ENCODE measurements around the gene INSIG1.

The INSIG1 gene

GRCh38 chr7:155316427-155317113, 18.9 kb downstream of the INSIG1 start:
- Histone ChIP-seq H3K9ac (ENCODE audit: low read length in 2 of 2) (no peak overlapping the region), H3K4me1 (ENCODE audit: control insufficient read depth, insufficient read depth, low read length) (no peaks in the 10 kb centered on the region), H3K4me3 (ENCODE audit: low read length in 2 of 2) (no peak overlapping the region), H3K9me3 (ENCODE audit: control insufficient read depth in 2 of 2, low read length in 2 of 2) (no peaks in the 10 kb centered on the region), H3K27ac (ENCODE audit: low read length) (no peak overlapping the region), H3K36me3 (ENCODE audit: control insufficient read depth in 2 of 2, insufficient read depth in 2 of 2, low read length in 2 of 2) (no peaks in the 10 kb centered on the region), H3K27me3 (ENCODE audit: control insufficient read depth in 1 of 2, insufficient read depth in 2 of 2, low read length in 2 of 2) (no peaks in the 10 kb centered on the region)

GRCh38 chr7:155317114-155317434, 19.4 kb downstream of the INSIG1 start:
- no peak overlapping the region for H3K4me3 ChIP-seq (ENCODE audit: low read length in 2 of 2)
- H3K27me3 ChIP-seq (ENCODE audit: control insufficient read depth in 1 of 2, insufficient read depth in 2 of 2, low read length in 2 of 2): no peaks in the 10 kb centered on the region
- H3K27ac ChIP-seq (ENCODE audit: low read length): no peak overlapping the region
- no peak overlapping the region for H3K9ac ChIP-seq (ENCODE audit: low read length in 2 of 2)
- no peaks in the 10 kb centered on the region for H3K9me3 ChIP-seq (ENCODE audit: control insufficient read depth in 2 of 2, low read length in 2 of 2)
- no peaks in the 10 kb centered on the region for H3K36me3 ChIP-seq (ENCODE audit: control insufficient read depth in 2 of 2, insufficient read depth in 2 of 2, low read length in 2 of 2)
- no peaks in the 10 kb centered on the region for H3K4me1 ChIP-seq (ENCODE audit: control insufficient read depth, insufficient read depth, low read length)

DNA sequence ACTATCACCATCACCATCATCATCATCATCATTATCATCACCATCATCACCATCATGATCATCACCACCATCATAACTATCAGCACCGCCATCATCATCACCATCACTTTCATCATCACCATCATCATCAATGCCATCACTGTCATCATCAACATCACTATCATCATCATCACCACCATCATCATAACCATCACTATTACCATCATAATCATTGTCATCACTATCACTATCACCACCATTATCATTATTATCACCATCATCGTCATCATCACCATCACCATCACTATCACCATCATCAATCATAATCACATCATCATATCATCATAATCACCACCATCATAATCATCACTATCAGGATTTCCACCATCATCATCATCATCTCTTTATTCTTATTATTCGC, 20.6 kb downstream of the INSIG1 start:
- H3K4me1 ChIP-seq (ENCODE audit: control insufficient read depth, insufficient read depth, low read length): no peaks in the 10 kb centered on the region
- H3K27me3 ChIP-seq (ENCODE audit: control insufficient read depth in 1 of 2, insufficient read depth in 2 of 2, low read length in 2 of 2): peaks cover 3 to 4% of the 10 kb centered on the region in 2 donors

GRCh38 chr7:155322530-155322929, 24.9 kb downstream of the INSIG1 start:
- Histone ChIP-seq H3K9me3 (ENCODE audit: control insufficient read depth in 2 of 2, low read length in 2 of 2) (no peaks in the 10 kb centered on the region), H3K27ac (ENCODE audit: low read length) (no peak overlapping the region), H3K36me3 (ENCODE audit: control insufficient read depth in 2 of 2, insufficient read depth in 2 of 2, low read length in 2 of 2) (no peaks in the 10 kb centered on the region), H3K4me3 (ENCODE audit: low read length in 2 of 2) (no peak overlapping the region), H3K4me1 (ENCODE audit: control insufficient read depth, insufficient read depth, low read length) (no peaks in the 10 kb centered on the region), H3K27me3 (ENCODE audit: control insufficient read depth in 1 of 2, insufficient read depth in 2 of 2, low read length in 2 of 2) (peaks cover 13 to 18% of the 10 kb centered on the region in 2 donors), H3K9ac (ENCODE audit: low read length in 2 of 2) (no peak overlapping the region)

More for the DNA sequence above, 20.6 kb downstream of the INSIG1 start:
- Histone ChIP-seq H3K4me3 (ENCODE audit: low read length in 2 of 2) (no peak overlapping the region), H3K27ac (ENCODE audit: low read length) (no peak overlapping the region), H3K36me3 (ENCODE audit: control insufficient read depth in 2 of 2, insufficient read depth in 2 of 2, low read length in 2 of 2) (no peaks in the 10 kb centered on the region), H3K9me3 (ENCODE audit: control insufficient read depth in 2 of 2, low read length in 2 of 2) (no peaks in the 10 kb centered on the region), H3K9ac (ENCODE audit: low read length in 2 of 2) (no peak overlapping the region)

DNA sequence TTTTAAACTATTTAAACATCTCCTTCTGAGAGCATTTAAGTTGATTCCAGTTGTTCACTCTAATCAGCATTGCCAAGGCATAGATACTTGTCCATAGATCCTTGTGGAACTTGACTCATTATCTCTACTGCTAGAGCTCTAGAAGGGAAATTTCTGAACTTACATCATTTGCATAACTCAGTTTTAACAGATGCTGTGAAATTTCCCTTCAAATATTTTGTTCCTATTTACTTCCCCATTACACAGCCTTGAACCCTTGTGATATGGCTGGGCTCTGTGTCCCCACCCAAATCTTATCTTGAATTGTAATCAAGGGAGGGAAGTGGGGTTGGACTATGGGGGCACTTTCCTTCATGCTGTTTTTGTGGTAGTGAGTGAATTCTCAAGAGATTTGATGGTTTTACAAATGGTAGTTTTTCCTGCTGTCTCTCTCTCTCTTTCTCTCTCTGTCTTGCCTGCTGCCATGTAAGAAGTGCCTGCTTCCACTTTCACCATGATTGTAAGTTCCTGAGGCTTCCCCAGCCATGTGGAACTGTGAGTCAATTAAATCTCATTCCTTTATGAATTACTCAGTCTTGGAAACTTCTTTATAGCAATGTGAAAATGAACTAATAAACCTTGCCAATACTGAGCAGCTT, 25.4 kb downstream of the INSIG1 start:
- Histone ChIP-seq H3K36me3 (ENCODE audit: control insufficient read depth in 2 of 2, insufficient read depth in 2 of 2, low read length in 2 of 2) (no peaks in the 10 kb centered on the region), H3K9ac (ENCODE audit: low read length in 2 of 2) (no peak overlapping the region), H3K4me1 (ENCODE audit: control insufficient read depth, insufficient read depth, low read length) (no peaks in the 10 kb centered on the region), H3K27me3 (ENCODE audit: control insufficient read depth in 1 of 2, insufficient read depth in 2 of 2, low read length in 2 of 2) (peaks cover 19 to 23% of the 10 kb centered on the region in 2 donors), H3K27ac (ENCODE audit: low read length) (no peak overlapping the region), H3K4me3 (ENCODE audit: low read length in 2 of 2) (no peak overlapping the region), H3K9me3 (ENCODE audit: control insufficient read depth in 2 of 2, low read length in 2 of 2) (no peaks in the 10 kb centered on the region)

DNA sequence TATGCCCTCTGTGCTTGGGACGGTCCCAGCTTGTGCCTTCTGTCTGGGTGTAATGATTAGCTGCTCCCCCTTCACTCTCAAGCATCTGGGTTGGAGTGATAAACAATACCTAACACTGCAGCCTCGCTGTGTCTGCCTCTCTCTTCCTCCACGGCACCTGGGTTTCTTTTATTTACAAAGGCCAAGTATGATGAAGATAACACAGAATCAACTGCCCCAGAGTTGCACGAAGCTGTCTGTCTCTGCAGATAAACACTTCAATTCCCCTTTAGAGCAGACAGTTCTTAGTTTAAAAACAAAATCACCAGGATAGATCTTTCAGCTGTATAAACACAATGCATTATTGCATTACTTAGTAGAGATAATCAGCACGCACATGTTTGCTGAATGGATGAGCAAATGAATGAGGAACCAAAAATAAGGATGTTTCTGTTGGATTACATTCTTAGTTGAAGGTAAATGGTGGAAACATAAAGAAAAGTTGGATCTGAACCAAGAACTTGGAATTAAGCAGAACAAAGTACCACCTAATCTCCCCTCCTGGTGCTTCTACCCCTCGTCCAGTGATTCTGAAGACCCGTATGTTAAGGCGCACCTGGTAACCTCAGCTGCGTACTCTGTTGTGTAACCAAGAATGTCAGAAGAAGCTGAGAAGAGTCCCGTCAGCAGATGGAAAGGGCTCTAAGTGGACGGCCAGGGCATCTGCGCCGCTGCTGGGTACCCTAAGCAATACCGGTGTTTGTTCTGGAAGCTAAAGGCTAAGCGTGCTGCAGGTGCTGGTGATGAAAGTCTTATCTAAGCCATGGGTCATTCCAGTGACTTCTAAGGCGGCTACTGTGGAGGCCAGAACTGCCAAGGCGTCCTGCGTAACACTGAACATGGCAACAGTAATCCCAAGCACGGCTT, 26.6 kb downstream of the INSIG1 start:
- peaks cover 19 to 23% of the 10 kb centered on the region in 2 donors for H3K27me3 ChIP-seq (ENCODE audit: control insufficient read depth in 1 of 2, insufficient read depth in 2 of 2, low read length in 2 of 2)
- no peaks in the 10 kb centered on the region for H3K4me1 ChIP-seq (ENCODE audit: control insufficient read depth, insufficient read depth, low read length)
- no peak overlapping the region for H3K4me3 ChIP-seq (ENCODE audit: low read length in 2 of 2)
- no peak overlapping the region for H3K27ac ChIP-seq (ENCODE audit: low read length)
- no peaks in the 10 kb centered on the region for H3K9me3 ChIP-seq (ENCODE audit: control insufficient read depth in 2 of 2, low read length in 2 of 2)
- H3K9ac ChIP-seq (ENCODE audit: low read length in 2 of 2): no peak overlapping the region
- H3K36me3 ChIP-seq (ENCODE audit: control insufficient read depth in 2 of 2, insufficient read depth in 2 of 2, low read length in 2 of 2): no peaks in the 10 kb centered on the region

DNA sequence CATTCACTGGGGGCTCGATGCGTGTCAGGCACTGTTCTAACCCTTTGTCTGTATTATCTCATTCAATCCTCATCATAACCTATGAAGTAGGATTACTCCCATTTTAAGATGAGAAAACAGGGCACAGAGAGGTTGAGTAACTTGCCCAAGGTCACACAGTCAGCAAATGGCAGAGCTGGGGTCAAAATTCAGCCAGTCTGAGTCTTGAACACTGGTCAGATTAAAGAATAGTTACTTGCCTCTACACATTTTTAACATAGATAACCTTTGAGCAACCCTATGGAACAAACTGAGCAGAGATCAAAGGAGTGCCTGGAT, 27.2 kb downstream of the INSIG1 start:
- Histone ChIP-seq H3K9me3 (ENCODE audit: control insufficient read depth in 2 of 2, low read length in 2 of 2) (no peaks in the 10 kb centered on the region), H3K4me3 (ENCODE audit: low read length in 2 of 2) (no peak overlapping the region), H3K27me3 (ENCODE audit: control insufficient read depth in 1 of 2, insufficient read depth in 2 of 2, low read length in 2 of 2) (peaks cover 19 to 23% of the 10 kb centered on the region in 2 donors), H3K4me1 (ENCODE audit: control insufficient read depth, insufficient read depth, low read length) (no peaks in the 10 kb centered on the region), H3K27ac (ENCODE audit: low read length) (no peak overlapping the region), H3K36me3 (ENCODE audit: control insufficient read depth in 2 of 2, insufficient read depth in 2 of 2, low read length in 2 of 2) (no peaks in the 10 kb centered on the region), H3K9ac (ENCODE audit: low read length in 2 of 2) (no peak overlapping the region)

DNA sequence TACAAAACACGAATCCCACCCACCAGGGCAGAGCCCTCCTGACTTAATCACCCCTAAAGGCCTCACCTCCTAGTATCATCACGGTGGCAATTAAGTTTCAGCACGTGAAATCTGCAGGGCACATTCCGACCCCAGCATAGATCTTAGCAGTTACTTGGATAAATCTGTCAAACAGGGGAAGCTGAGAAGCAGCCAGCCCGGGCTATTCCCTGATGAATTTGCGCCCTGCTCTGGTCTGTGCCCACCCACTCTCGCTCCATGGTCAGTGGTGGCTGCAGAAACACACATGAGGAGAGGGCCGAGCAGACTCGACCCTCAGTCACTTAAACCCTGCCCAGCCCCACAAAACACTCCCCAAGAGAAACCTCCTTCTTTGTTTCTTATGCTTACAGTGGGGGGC, 28.7 kb downstream of the INSIG1 start:
- H3K9me3 ChIP-seq (ENCODE audit: control insufficient read depth in 2 of 2, low read length in 2 of 2): no peaks in the 10 kb centered on the region
- no peaks in the 10 kb centered on the region for H3K36me3 ChIP-seq (ENCODE audit: control insufficient read depth in 2 of 2, insufficient read depth in 2 of 2, low read length in 2 of 2)
- no peaks in the 10 kb centered on the region for H3K4me1 ChIP-seq (ENCODE audit: control insufficient read depth, insufficient read depth, low read length)
- H3K27me3 ChIP-seq (ENCODE audit: control insufficient read depth in 1 of 2, insufficient read depth in 2 of 2, low read length in 2 of 2): peaks cover 19 to 23% of the 10 kb centered on the region in 2 donors
- H3K9ac ChIP-seq (ENCODE audit: low read length in 2 of 2): no peak overlapping the region
- H3K27ac ChIP-seq (ENCODE audit: low read length): no peak overlapping the region
- no peak overlapping the region for H3K4me3 ChIP-seq (ENCODE audit: low read length in 2 of 2)

GRCh38 chr7:155327590-155328320, 30.1 kb downstream of the INSIG1 start:
- H3K27ac ChIP-seq (ENCODE audit: low read length): no peak overlapping the region
- H3K9me3 ChIP-seq (ENCODE audit: control insufficient read depth in 2 of 2, low read length in 2 of 2): no peaks in the 10 kb centered on the region
- H3K4me3 ChIP-seq (ENCODE audit: low read length in 2 of 2): no peak overlapping the region
- H3K27me3 ChIP-seq (ENCODE audit: control insufficient read depth in 1 of 2, insufficient read depth in 2 of 2, low read length in 2 of 2): peaks cover 19 to 23% of the 10 kb centered on the region in 2 donors
- no peaks in the 10 kb centered on the region for H3K36me3 ChIP-seq (ENCODE audit: control insufficient read depth in 2 of 2, insufficient read depth in 2 of 2, low read length in 2 of 2)
- no peak overlapping the region for H3K9ac ChIP-seq (ENCODE audit: low read length in 2 of 2)
- H3K4me1 ChIP-seq (ENCODE audit: control insufficient read depth, insufficient read depth, low read length): no peaks in the 10 kb centered on the region

DNA sequence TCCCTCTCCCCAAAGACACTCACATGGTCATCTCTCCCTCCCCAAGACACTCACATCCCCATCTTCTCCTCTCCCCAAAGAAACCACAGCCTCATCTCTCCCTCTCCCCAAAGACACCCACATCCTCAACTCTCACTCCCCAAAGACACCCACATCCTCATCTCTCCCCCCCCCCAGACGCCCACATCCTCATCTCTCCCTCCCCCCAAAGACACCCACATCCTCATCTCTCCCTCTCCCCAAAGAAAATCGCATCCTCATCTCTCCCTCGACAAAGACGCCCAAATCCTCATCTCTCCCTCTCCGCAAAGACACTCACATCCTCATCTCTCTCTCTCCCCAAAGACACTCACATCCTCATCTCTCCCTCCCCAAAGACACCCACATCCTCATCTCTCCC, 31.5 kb downstream of the INSIG1 start:
- H3K4me3 ChIP-seq (ENCODE audit: low read length in 2 of 2): no peak overlapping the region
- H3K27me3 ChIP-seq (ENCODE audit: control insufficient read depth in 1 of 2, insufficient read depth in 2 of 2, low read length in 2 of 2): peaks cover 18 to 22% of the 10 kb centered on the region in 2 donors
- no peak overlapping the region for H3K9ac ChIP-seq (ENCODE audit: low read length in 2 of 2)
- H3K27ac ChIP-seq (ENCODE audit: low read length): no peak overlapping the region
- no peaks in the 10 kb centered on the region for H3K36me3 ChIP-seq (ENCODE audit: control insufficient read depth in 2 of 2, insufficient read depth in 2 of 2, low read length in 2 of 2)
- no peaks in the 10 kb centered on the region for H3K9me3 ChIP-seq (ENCODE audit: control insufficient read depth in 2 of 2, low read length in 2 of 2)
- no peaks in the 10 kb centered on the region for H3K4me1 ChIP-seq (ENCODE audit: control insufficient read depth, insufficient read depth, low read length)

All from stomach smooth muscle (tissue), 2 donors.